Adrenal gland (tissue), 5 donors: ENCODE measurements around the gene SHISA8.

ENCODE experiments used
- POLR2A ChIP-seq, 2 donors: fragments of 450-650 bp; IDR thresholded peaks; one replicate each; pipeline ENCODE4 v1.6.1; 2017; ENCODE audit warnings: antibody characterized with exemption in 2 of 2, mild to moderate bottlenecking in 2 of 2, moderate library complexity in 1 of 2
- TF ChIP-seq, protein P1 (sequence below), 6 experiments: fragments of 450-650 bp in 4 of 6; fragments of 200-600 bp in 2 of 6; sonication (generic) in 1 of 6; IDR thresholded peaks; 1 replicate in 5 of 6; 2 replicates in 1 of 6; pipeline versions ENCODE4 v1.5.1 to v1.8.0; 2016 to 2021; ENCODE audit warnings: antibody characterized with exemption in 6 of 6, mild to moderate bottlenecking in 2 of 6, moderate library complexity in 1 of 6
- donor health status: DM: no; HTN: no; CAD: no.

DNA sequence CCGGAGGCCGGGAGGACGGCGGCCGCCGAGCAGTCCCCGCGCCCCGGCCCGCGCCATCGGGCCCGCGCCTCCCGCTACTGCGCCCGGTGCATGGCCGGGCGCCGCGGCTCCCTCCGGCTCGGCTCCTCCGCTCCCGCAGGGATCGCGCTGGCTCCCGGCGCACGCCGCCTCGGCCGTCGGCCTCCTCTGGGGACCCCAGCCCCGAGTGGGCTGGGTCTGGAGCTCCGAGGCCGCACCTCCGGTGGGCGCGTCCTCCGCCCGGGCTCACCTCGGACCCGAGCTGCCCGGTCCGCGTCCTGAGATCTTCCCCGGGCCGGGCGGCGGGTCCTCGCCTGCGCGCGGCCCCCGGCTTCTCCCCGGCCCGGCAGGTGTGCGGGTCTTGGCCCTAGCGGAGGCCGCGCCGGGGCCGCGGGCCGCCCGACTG is 251 bp downstream of the SHISA8 start:
- TF ChIP-seq, protein P1, sequence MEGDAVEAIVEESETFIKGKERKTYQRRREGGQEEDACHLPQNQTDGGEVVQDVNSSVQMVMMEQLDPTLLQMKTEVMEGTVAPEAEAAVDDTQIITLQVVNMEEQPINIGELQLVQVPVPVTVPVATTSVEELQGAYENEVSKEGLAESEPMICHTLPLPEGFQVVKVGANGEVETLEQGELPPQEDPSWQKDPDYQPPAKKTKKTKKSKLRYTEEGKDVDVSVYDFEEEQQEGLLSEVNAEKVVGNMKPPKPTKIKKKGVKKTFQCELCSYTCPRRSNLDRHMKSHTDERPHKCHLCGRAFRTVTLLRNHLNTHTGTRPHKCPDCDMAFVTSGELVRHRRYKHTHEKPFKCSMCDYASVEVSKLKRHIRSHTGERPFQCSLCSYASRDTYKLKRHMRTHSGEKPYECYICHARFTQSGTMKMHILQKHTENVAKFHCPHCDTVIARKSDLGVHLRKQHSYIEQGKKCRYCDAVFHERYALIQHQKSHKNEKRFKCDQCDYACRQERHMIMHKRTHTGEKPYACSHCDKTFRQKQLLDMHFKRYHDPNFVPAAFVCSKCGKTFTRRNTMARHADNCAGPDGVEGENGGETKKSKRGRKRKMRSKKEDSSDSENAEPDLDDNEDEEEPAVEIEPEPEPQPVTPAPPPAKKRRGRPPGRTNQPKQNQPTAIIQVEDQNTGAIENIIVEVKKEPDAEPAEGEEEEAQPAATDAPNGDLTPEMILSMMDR (IDR thresholded peaks at IDR 0.05), result no peak
- no peak for TF ChIP-seq POLR2A (IDR thresholded peaks at IDR 0.05)
